NCI-H2107 treated with DMSO at 0.1 percent for 48 hours (cell line): Measurements from ENCODE around the gene TFIP11.
A peak's percentile ranks its signal among the peaks of the same experiment; 100 is the strongest.

ENCODE experiments used
- DNase-seq: peaks from one replicate; lab custom pipeline; 2025; ENCODE audit not compliant: unreplicated experiment; lab: John Stamatoyannopoulos, UW

The TFIP11 gene

GRCh38 chr22:26508148-26508547 is 4.1 kb downstream of the TFIP11 start:
- no peak for DNase-seq

- no peak for DNase-seq
Observed at GRCh38 chr22:26503758-26504157, 8.5 kb downstream of the TFIP11 start.

- no peak for DNase-seq
Observed at GRCh38 chr22:26502688-26503561, 9.3 kb downstream of the TFIP11 start.

- no peak for DNase-seq
Observed at GRCh38 chr22:26501996-26502395, 10.3 kb downstream of the TFIP11 start.

- no peak for DNase-seq
Observed at GRCh38 chr22:26499188-26499703, 13.0 kb downstream of the TFIP11 start.

- DNase-seq = no peak
Observed at GRCh38 chr22:26496456-26496855, 15.8 kb downstream of the TFIP11 start.

- no peak for DNase-seq
Observed at GRCh38 chr22:26494506-26494905, 17.8 kb downstream of the TFIP11 start.

- no peak for DNase-seq
Observed at GRCh38 chr22:26492220-26492619, 20.1 kb downstream of the TFIP11 start.

- no peak for DNase-seq
Observed at GRCh38 chr22:26489447-26490036, 22.7 kb downstream of the TFIP11 start.

- no peak for DNase-seq
Observed at GRCh38 chr22:26487996-26488395, 24.3 kb downstream of the TFIP11 start.

GRCh38 chr22:26486394-26486793 is 25.9 kb downstream of the TFIP11 start:
- no peak for DNase-seq

- no peak for DNase-seq
Observed at GRCh38 chr22:26485806-26486390, 26.4 kb downstream of the TFIP11 start.

GRCh38 chr22:26485013-26485412 is 27.3 kb downstream of the TFIP11 start:
- no peak for DNase-seq

GRCh38 chr22:26484360-26484706 is 27.9 kb downstream of the TFIP11 start:
- no peak for DNase-seq

- peak; percentile 40 for DNase-seq
Observed at GRCh38 chr22:26483439-26484359, 28.6 kb downstream of the TFIP11 start, which contains the start of the genes HPS4 and SRRD. TSS of gene HPS4 (minus strand) at chr22:26483783. CDS start at chr22:26481762, 2,021 bp downstream. TSS of gene SRRD (plus strand) at chr22:26483877. CDS start at chr22:26483891, 14 bp downstream.

GRCh38 chr22:26483043-26483438 is 29.2 kb downstream of the TFIP11 start:
- DNase-seq = no peak

- no peak for DNase-seq
Observed at GRCh38 chr22:26482161-26482560, 30.1 kb downstream of the TFIP11 start.

GRCh38 chr22:26481694-26482093 is 30.6 kb downstream of the TFIP11 start:
- no peak for DNase-seq

GRCh38 chr22:26481112-26481693 is 31.1 kb downstream of the TFIP11 start:
- no peak for DNase-seq

- DNase-seq = no peak
Observed at GRCh38 chr22:26480611-26480932, 31.7 kb downstream of the TFIP11 start.
